Measurements from ENCODE around the gene ARNT2.

The ARNT2 gene

DNA sequence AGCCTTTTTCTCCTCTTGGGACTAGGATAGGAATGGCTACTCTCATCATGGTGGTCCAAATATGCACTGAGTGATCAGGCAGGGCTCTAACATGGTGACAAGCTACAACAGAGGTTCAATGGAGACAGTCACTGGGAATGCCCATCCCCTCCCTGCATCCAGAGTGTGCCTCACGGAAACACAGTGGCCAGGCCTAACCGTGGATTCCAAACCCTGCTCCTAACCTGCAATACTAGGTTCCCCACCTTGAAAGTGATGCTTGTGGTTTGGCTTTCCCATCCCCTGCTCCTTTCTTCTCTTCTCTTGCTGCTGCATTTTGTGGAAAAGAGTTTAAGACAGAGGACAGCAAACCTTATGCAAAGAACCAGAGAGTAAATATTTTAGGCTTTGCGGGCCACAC is 216.0 kb downstream of the ARNT2 start:
- TF ChIP-seq, protein P1, sequence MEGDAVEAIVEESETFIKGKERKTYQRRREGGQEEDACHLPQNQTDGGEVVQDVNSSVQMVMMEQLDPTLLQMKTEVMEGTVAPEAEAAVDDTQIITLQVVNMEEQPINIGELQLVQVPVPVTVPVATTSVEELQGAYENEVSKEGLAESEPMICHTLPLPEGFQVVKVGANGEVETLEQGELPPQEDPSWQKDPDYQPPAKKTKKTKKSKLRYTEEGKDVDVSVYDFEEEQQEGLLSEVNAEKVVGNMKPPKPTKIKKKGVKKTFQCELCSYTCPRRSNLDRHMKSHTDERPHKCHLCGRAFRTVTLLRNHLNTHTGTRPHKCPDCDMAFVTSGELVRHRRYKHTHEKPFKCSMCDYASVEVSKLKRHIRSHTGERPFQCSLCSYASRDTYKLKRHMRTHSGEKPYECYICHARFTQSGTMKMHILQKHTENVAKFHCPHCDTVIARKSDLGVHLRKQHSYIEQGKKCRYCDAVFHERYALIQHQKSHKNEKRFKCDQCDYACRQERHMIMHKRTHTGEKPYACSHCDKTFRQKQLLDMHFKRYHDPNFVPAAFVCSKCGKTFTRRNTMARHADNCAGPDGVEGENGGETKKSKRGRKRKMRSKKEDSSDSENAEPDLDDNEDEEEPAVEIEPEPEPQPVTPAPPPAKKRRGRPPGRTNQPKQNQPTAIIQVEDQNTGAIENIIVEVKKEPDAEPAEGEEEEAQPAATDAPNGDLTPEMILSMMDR (IDR thresholded peaks at IDR 0.05), result no peak
- no peak for TF ChIP-seq ZFX (IDR thresholded peaks at IDR 0.05; ENCODE audit: borderline replicate concordance)
- no peak overlapping the region for H3K27ac ChIP-seq

DNA sequence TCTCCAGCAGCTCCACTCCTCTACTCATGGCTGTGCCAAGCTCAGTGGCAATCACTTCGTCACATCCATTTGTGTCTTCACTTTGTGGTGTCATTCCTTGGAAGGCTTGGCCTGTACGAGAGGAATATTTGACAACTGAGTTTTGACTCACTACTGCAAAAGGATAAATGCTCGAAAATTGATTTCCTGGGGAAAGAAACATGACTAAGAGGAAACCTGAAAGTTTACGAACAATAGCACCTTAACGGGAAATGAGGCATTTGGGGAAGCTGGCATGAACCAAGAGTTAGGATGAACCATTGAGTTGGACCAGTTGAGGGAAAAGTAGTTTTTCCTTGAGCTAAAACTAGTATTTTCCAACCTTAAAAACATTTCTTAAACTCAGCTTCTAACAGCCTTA is 216.7 kb downstream of the ARNT2 start:
- H3K27ac ChIP-seq, result no peak overlapping the region
- TF ChIP-seq, protein P1 (IDR thresholded peaks at IDR 0.05), result no peak
- TF ChIP-seq ZFX (IDR thresholded peaks at IDR 0.05; ENCODE audit: borderline replicate concordance), result no peak

DNA sequence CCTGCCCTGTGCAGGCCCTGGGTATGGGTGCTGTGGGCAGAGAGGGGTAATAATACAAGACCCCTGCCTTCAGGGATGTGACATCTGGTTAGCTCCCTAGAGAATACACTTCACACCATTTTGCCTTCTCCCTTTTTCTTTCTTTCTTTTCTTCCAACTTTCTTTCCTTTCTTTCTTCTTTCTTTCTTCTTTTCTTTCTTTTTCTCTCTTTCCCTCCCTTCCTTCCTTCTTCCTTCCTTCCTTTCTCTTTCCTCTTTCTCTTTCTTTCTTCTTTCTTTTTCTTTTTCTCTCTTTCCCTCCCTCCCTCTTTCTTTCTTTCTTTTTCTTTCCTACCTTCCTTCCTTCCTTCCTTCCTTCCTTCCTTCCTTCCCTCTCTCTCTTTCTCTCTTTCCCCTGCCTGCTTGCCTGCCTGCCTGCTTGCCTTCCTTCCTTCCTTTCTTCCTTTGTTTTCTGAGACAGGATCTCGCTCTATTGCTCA is 222.5 kb downstream of the ARNT2 start:
- TF ChIP-seq, protein P1 (IDR thresholded peaks at IDR 0.05), result no peak
- no peak for TF ChIP-seq ZFX (IDR thresholded peaks at IDR 0.05; ENCODE audit: borderline replicate concordance)
- H3K27ac ChIP-seq, result no peak overlapping the region

DNA sequence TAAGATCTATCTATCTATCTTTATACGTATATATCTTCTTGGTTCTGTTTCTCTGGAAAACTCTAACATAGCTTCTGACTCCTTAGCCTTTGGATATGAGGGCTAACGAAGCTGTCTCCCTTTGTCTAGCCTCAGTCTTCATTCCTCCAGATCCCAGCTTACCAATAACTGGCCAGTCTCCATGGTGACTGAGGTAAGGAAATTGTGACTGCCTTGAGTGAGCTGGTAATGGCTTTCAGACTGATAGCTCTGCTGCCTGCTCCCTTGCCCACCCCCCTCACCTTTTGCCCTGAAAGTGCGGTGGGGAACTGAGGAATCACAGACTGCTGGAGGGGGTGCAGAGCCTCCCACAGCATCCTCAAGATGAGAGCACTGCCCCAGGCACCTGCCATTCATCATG is 225.2 kb downstream of the ARNT2 start:
- TF ChIP-seq, protein P1 (IDR thresholded peaks at IDR 0.05), result no peak
- no peak for TF ChIP-seq ZFX (IDR thresholded peaks at IDR 0.05; ENCODE audit: borderline replicate concordance)
- H3K27ac ChIP-seq, result no peak overlapping the region

DNA sequence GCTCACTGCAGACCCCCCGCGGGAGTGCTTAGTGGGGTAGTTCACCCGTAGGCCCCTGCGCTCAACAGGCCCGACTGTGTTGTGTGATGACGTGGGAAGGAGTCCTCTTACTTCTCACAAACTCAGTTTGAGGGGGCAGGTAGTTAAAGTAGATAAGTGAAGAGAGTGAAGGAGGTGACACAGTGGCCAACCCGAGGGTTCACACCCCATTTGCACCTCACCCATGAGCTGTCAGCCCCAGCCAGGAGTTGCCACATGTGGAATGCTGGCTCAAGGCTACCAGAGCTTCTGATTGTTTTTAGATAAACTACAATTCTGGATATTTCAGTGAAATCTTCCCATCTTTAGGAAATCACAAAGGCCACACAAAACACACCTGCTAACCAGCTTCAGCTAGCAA is 226.8 kb downstream of the ARNT2 start:
- no peak overlapping the region for H3K27ac ChIP-seq
- no peak for TF ChIP-seq ZFX (IDR thresholded peaks at IDR 0.05; ENCODE audit: borderline replicate concordance)
- TF ChIP-seq, protein P1 (IDR thresholded peaks at IDR 0.05), result no peak

DNA sequence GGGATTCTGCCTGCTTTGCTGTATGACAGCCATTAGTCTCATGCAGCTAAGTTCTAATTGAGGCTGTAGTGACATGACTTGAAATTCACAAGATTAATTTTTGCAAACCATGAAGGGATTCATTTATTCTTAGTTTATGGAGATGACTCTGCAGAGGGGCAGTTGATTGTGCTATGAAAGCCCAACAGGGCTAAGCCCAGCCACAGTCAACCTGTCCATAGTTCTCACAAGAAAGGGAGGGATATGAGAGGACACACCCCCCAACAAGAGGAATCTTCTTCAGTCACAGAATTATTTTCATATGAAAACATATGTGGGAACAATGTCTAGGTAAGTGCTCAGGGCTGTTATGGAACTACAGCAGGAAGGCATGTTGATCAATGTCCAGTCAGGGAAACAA is 229.0 kb downstream of the ARNT2 start:
- H3K27ac ChIP-seq, result no peak overlapping the region

DNA sequence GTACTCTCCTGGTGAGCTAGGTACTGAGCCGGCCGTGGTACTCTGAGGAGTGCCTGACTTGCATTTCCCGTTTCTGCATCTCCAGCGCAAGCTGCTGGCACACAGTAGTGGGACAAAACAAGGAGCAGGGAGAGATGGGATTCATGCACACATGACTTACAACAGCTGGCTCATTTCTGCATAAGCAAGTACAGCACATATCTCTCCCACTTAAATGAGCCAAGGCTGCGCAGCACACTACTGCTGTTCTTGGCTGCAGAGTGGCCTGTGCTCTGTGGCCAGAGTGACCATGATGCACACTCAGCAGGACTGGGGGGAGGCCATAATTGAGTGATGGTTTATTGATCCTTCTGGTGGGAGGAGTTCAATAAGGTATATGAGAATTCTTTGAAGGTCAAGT is 231.8 kb downstream of the ARNT2 start:
- TF ChIP-seq, protein P1 (IDR thresholded peaks at IDR 0.05), result no peak
- no peak for TF ChIP-seq ZFX (IDR thresholded peaks at IDR 0.05; ENCODE audit: borderline replicate concordance)
- H3K27ac ChIP-seq, result no peak overlapping the region

More for the DNA sequence above, 229.0 kb downstream of the ARNT2 start:
- TF ChIP-seq ZFX (IDR thresholded peaks at IDR 0.05; ENCODE audit: borderline replicate concordance), result no peak
- TF ChIP-seq, protein P1 (IDR thresholded peaks at IDR 0.05), result no peak

Measured in 22Rv1 (cell line).